Measurements from ENCODE around the gene RFX4.
"Not testable (repeated sequence)": the region's sequence is repeated elsewhere in the genome, so short reads cannot be mapped to it uniquely, and the experiment has no call there.

Gene RFX4

GRCh38 chr12:106590601-106591000, 7.8 kb downstream of the RFX4 start:
- DNase-seq (ENCODE audit: low read depth in 2 of 2): no peak

- no peak for DNase-seq (ENCODE audit: low read depth in 2 of 2)
Measured at GRCh38 chr12:106594447-106594846, 11.6 kb downstream of the RFX4 start.

GRCh38 chr12:106595268-106595667, 12.5 kb downstream of the RFX4 start:
- no peak for DNase-seq (ENCODE audit: low read depth in 2 of 2)

- no peak for DNase-seq (ENCODE audit: low read depth in 2 of 2)
Measured at GRCh38 chr12:106598003-106598402, 15.2 kb downstream of the RFX4 start.

GRCh38 chr12:106599302-106599701, 16.5 kb downstream of the RFX4 start:
- no peak for DNase-seq (ENCODE audit: low read depth in 2 of 2)

GRCh38 chr12:106600503-106600902, 17.7 kb downstream of the RFX4 start:
- no peak for DNase-seq (ENCODE audit: low read depth in 2 of 2)

- DNase-seq (ENCODE audit: low read depth in 2 of 2): no peak
Measured at GRCh38 chr12:106601031-106601430, 18.2 kb downstream of the RFX4 start.

GRCh38 chr12:106601496-106601895, 18.7 kb downstream of the RFX4 start:
- DNase-seq (ENCODE audit: low read depth in 2 of 2): no peak

GRCh38 chr12:106602076-106602475, 19.3 kb downstream of the RFX4 start:
- DNase-seq (ENCODE audit: low read depth in 2 of 2): no peak

GRCh38 chr12:106605254-106605653, 22.4 kb downstream of the RFX4 start:
- DNase-seq (ENCODE audit: low read depth in 2 of 2): no peak

- not testable (repeated sequence) for DNase-seq (ENCODE audit: low read depth in 2 of 2)
Measured at GRCh38 chr12:106620588-106620987, 37.8 kb downstream of the RFX4 start.

- DNase-seq (ENCODE audit: low read depth in 2 of 2): no peak
Measured at GRCh38 chr12:106625976-106626375, 43.2 kb downstream of the RFX4 start.

- no peak for DNase-seq (ENCODE audit: low read depth in 2 of 2)
Measured at GRCh38 chr12:106629797-106630659, 47.2 kb downstream of the RFX4 start.

GRCh38 chr12:106631150-106631549, 48.3 kb downstream of the RFX4 start:
- no peak for DNase-seq (ENCODE audit: low read depth in 2 of 2)

GRCh38 chr12:106631797-106632196, 49.0 kb downstream of the RFX4 start:
- no peak for DNase-seq (ENCODE audit: low read depth in 2 of 2)

- no peak for DNase-seq (ENCODE audit: low read depth in 2 of 2)
Measured at GRCh38 chr12:106632797-106633450, 50.1 kb downstream of the RFX4 start.

- DNase-seq (ENCODE audit: low read depth in 2 of 2): no peak
Measured at GRCh38 chr12:106633451-106633823, 50.6 kb downstream of the RFX4 start.

- no peak for DNase-seq (ENCODE audit: low read depth in 2 of 2)
Measured at GRCh38 chr12:106634206-106634605, 51.4 kb downstream of the RFX4 start.

- no peak for DNase-seq (ENCODE audit: low read depth in 2 of 2)
Measured at GRCh38 chr12:106643000-106643399, 60.2 kb downstream of the RFX4 start.

GRCh38 chr12:106644335-106645073, 61.7 kb downstream of the RFX4 start:
- no peak for DNase-seq (ENCODE audit: low read depth in 2 of 2)

- DNase-seq (ENCODE audit: low read depth in 2 of 2): no peak
Measured at GRCh38 chr12:106645074-106645421, 62.2 kb downstream of the RFX4 start.

GRCh38 chr12:106645465-106646330, 62.9 kb downstream of the RFX4 start:
- no peak for DNase-seq (ENCODE audit: low read depth in 2 of 2)
